Glutamatergic neuron (in vitro differentiated cells): ENCODE measurements around the gene IRX4. TPM values are rescaled to one million over a fixed set of nuclear protein-coding genes. Genes with fewer than 3 reads are reported as not detected.

Experiments used
- DNase-seq: peaks from one replicate; pipeline ENCODE4 v3.0.0; 2022
- H3K27ac Mint-ChIP-seq: one replicate; pipeline ENCODE4 v1.8.0; 2020; ENCODE audit warnings: mild to moderate bottlenecking, mixed read lengths, inconsistent platforms; ENCODE audit not compliant: unreplicated experiment
- H3K27me3 Mint-ChIP-seq: one replicate; pipeline ENCODE4 v1.8.0; 2020; ENCODE audit warnings: mild to moderate bottlenecking, moderate library complexity, mixed read lengths, inconsistent platforms; ENCODE audit not compliant: unreplicated experiment
- H3K36me3 Mint-ChIP-seq: one replicate; pipeline ENCODE4 v1.8.0; 2020; ENCODE audit warnings: mild to moderate bottlenecking, mixed read lengths, inconsistent platforms; ENCODE audit not compliant: unreplicated experiment
- H3K4me1 Mint-ChIP-seq: one replicate; pipeline ENCODE4 v1.8.0; 2020; ENCODE audit warnings: mild to moderate bottlenecking, low read depth, mixed read lengths, inconsistent platforms; ENCODE audit not compliant: unreplicated experiment
- H3K4me3 Mint-ChIP-seq: one replicate; pipeline ENCODE4 v1.8.0; 2020; ENCODE audit warnings: mild to moderate bottlenecking, mixed read lengths, inconsistent platforms; ENCODE audit not compliant: unreplicated experiment
- H3K9me3 Mint-ChIP-seq: one replicate; pipeline ENCODE4 v1.8.0; 2020; ENCODE audit warnings: mild to moderate bottlenecking, moderate library complexity, mixed read lengths, inconsistent platforms; ENCODE audit not compliant: unreplicated experiment
- total RNA-seq: library from RNA; stranded (reverse); fragmentation: NEBNext Ultra II Directional; extraction: Animal tissue kit (Norgen Biotek cat#: 25700); gene quantifications from one replicate; pipeline ENCODE4 v1.2.1, GENCODE V29; 2021; ENCODE audit not compliant: unreplicated experiment
- TF ChIP-seq, protein P1 (sequence below): fragments of 200-600 bp; sonication (generic); IDR thresholded peaks from one replicate; pipeline ENCODE4 v1.5.0; 2021; ENCODE audit not compliant: partially characterized antibody, unreplicated experiment

IRX4 gene
- total RNA-seq, 1 donor from 2014 or later: 0.20 TPM

DNA sequence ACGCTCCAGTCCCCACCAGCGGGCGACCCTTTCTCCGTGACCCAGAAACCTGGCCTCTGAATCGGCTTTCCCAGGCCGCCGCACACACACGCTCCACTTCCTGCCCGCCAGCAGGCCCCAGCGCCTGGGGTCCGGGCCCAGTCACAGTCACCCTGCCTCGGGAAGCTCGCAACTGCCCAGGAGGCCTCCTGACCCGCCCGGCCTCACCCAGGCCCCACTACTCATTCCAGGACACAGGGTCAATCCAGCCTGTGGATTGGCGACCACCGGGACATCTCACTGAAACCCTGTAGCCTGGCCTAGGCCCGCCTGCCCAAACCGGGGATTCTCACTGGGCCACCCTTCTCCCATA lies 2.7 kb upstream of the IRX4 start:
- Mint-ChIP-seq H3K4me3 (no peak overlapping the region), H3K36me3 (no peaks in the 10 kb centered on the region)
- no peak for DNase-seq

DNA sequence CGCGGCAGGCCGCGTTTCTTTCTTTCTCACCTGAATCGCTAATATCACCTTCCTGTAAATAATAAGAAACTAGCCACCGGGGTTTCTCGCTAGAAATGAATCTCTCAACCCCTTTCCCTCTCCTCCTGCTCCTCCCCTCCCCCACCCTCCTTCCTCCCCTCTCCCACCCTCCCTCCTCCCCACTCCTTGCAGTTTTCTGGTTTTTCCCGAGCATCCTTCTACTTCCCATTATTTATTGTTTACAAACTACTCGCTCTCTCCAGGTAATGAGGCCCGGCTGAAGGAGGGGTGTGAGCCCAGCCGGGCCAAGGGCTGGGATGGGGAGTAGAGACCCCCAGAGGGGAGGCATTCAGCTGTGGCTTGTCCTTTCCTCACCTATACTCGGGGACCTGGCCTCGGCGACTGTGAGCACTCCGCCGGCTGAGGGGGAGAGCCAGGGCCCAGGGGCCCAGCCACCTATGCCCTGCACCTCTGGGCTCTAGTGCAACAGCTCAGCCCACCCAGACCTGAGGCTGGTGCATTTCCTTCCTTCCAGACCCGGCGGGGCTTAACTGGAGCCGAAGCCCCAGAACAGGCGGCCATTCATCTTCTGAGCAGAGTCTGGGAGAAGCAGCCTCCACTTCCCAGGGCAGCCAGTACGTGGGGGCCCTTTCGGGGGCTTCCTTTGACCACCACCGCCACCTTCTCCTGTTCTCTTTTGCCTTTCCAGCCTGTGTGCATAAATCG lies 2.1 kb upstream of the IRX4 start:
- no peak overlapping the region for H3K27ac Mint-ChIP-seq
- H3K27me3 Mint-ChIP-seq: peaks cover 26% of the 10 kb centered on the region

More for the DNA sequence above, 2.7 kb upstream of the IRX4 start:
- peaks cover 2% of the 10 kb centered on the region for H3K9me3 Mint-ChIP-seq
- peaks cover 22% of the 10 kb centered on the region for H3K27me3 Mint-ChIP-seq
- H3K27ac Mint-ChIP-seq: no peak overlapping the region
- TF ChIP-seq, protein P1, sequence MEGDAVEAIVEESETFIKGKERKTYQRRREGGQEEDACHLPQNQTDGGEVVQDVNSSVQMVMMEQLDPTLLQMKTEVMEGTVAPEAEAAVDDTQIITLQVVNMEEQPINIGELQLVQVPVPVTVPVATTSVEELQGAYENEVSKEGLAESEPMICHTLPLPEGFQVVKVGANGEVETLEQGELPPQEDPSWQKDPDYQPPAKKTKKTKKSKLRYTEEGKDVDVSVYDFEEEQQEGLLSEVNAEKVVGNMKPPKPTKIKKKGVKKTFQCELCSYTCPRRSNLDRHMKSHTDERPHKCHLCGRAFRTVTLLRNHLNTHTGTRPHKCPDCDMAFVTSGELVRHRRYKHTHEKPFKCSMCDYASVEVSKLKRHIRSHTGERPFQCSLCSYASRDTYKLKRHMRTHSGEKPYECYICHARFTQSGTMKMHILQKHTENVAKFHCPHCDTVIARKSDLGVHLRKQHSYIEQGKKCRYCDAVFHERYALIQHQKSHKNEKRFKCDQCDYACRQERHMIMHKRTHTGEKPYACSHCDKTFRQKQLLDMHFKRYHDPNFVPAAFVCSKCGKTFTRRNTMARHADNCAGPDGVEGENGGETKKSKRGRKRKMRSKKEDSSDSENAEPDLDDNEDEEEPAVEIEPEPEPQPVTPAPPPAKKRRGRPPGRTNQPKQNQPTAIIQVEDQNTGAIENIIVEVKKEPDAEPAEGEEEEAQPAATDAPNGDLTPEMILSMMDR: no peak
- H3K4me1 Mint-ChIP-seq: peaks cover 10% of the 10 kb centered on the region

DNA sequence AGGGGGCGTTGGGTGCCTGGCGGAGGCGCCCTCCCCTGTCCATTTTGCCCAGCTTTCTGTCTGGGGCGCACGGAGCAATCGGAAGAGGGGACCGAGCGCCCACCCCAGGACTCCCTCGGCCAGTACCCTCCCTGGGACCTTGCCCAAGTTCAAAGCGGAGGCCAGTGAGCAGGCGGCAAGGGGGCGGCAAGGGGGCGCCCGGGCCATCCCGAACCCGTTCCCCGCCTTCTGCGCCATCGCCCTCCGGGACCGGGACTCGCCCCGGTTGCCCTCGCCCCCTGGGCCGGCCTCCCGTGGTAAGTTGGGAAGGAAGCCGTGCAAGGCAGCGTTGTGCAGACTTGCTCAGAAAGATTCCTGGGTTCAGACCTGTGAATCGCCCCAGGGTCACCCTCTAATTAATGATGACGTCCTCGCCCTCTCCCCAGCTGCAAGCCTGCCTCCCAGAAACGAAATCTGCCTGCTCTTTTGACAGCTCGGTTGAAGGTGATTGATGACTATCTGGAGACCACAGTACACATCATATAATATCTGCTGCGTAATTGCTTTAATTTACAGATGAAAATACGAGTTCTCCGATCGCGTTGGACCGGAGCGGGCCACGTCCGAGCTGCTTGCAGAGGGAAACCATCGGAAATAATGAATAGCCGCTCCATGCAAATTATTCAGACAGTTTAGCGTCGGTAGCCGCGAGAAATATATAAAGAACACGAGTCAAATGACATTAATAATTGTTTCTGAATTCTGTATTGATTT lies 1.4 kb upstream of the IRX4 start:
- H3K27ac Mint-ChIP-seq: no peak overlapping the region
- H3K4me1 Mint-ChIP-seq: peaks cover 8% of the 10 kb centered on the region
- TF ChIP-seq, protein P1: peak; percentile 18

More for the DNA sequence above, 2.1 kb upstream of the IRX4 start:
- DNase-seq: no peak
- H3K4me1 Mint-ChIP-seq: peaks cover 10% of the 10 kb centered on the region
- H3K36me3 Mint-ChIP-seq: no peaks in the 10 kb centered on the region
- TF ChIP-seq, protein P1: no peak
- H3K9me3 Mint-ChIP-seq: peaks cover 2% of the 10 kb centered on the region
- H3K4me3 Mint-ChIP-seq: no peak overlapping the region

DNA sequence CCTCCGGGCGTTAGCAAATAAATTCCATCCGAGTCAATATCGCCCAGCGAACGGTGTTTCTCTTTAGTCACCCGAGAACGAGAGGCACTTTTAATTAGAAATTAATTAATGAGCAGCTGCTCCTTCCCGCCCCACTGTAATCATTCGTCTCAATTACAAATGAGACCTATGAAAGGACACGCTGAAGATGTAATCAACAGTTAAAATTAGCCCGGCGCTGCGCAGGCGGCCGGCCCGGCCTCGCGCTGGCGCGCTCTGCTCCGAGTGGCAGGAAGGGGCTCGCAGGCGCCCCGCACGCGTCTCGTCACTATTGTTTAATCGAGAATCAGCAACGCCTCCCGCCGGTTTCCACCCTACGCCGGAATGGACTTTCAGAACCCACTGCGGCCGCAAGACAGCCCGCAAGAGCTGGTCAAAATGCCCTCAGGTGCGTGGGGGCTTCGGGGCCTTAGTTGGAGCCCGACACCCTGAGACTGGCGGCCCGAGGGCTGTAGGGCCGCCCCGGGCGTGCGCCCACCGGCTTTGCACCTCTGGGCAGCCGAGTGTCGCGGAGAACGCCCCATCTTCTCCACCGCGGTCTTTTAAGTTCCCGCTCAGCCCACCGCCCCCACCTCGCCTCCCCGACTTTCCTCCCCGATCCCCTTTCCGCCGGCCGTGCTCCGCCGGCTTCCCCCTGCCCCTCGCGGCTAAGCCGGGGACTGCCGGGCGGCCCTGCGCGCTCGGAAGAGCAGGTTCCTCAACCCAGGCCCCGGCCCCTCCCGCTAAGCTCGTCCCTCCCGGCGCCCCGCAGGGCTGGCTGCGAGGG lies 597 bp upstream of the IRX4 start:
- H3K4me1 Mint-ChIP-seq: peaks cover 3% of the 10 kb centered on the region
- H3K36me3 Mint-ChIP-seq: no peaks in the 10 kb centered on the region
- TF ChIP-seq, protein P1: peak; percentile 67
- H3K27ac Mint-ChIP-seq: no peak overlapping the region
- DNase-seq: peak; percentile 71
- no peak overlapping the region for H3K4me3 Mint-ChIP-seq
- H3K9me3 Mint-ChIP-seq: peaks cover 3% of the 10 kb centered on the region
- peaks cover 28% of the 10 kb centered on the region for H3K27me3 Mint-ChIP-seq

More for the DNA sequence above, 1.4 kb upstream of the IRX4 start:
- no peak for DNase-seq
- Mint-ChIP-seq H3K27me3 (peaks cover 31% of the 10 kb centered on the region), H3K36me3 (no peaks in the 10 kb centered on the region), H3K4me3 (peak overlapping the region; percentile 63), H3K9me3 (peaks cover 4% of the 10 kb centered on the region)
